ENCODE measurements around the gene SCN8A.
"Not testable (repeated sequence)": the region's sequence is repeated elsewhere in the genome, so short reads cannot be mapped to it uniquely, and the experiment has no call there.

Gene SCN8A

DNA sequence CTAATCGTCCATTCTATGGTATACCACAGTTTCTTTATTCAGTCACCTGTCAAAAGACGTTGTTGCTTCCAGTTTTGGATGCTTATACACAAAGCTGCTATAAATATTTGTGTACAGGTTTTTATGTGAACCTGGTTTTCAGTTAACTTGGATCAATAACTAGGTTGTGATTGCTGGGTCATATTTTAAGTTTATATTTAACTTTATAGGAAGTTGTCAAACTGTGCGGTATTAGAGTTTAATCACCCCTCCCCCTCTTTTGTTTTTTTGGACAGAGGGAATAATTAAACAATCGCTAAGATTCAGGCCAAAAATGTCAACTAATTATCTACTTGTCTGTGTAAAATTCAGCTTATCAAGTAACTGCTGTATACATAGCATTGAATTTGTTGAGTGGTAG lies 34.3 kb downstream of the SCN8A start:
- no peak for DNase-seq

DNA sequence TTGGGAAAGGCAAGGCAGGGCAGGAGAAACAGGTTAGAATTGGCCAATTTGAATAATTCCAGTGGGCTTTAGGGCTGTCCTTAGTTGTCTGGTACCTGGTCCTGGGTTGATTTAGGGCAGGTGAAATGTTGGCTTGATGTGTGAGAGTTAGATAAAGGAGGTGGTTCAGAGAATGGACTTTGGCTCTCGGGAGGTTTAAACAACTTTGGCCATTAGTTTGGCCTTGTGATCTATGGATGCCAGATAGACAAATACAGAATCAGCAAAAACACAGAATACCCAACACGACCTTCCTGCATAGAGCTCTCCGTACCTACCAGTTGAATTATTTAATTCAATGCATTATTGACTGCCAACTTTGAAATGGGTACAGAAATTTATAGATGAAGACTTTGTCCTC lies 35.1 kb downstream of the SCN8A start:
- no peak for DNase-seq

DNA sequence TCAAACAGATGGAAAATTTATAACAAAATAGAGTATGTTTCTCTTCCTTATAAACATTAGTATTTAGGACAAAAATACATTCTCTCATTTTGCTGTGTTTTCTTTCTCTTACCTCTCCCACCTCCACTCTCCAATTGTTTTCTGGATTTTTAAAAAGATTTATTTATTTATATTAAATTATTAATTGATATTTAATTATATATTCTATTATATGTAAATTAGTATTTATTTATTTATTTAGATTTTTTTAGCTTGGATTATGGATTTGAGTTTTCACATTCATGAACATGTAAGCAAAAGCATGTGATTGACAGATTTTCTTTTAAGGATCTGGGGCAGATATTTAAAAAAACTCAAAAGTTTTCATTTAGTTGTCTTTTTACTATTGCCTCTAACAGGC lies 35.6 kb downstream of the SCN8A start:
- no peak for DNase-seq

DNA sequence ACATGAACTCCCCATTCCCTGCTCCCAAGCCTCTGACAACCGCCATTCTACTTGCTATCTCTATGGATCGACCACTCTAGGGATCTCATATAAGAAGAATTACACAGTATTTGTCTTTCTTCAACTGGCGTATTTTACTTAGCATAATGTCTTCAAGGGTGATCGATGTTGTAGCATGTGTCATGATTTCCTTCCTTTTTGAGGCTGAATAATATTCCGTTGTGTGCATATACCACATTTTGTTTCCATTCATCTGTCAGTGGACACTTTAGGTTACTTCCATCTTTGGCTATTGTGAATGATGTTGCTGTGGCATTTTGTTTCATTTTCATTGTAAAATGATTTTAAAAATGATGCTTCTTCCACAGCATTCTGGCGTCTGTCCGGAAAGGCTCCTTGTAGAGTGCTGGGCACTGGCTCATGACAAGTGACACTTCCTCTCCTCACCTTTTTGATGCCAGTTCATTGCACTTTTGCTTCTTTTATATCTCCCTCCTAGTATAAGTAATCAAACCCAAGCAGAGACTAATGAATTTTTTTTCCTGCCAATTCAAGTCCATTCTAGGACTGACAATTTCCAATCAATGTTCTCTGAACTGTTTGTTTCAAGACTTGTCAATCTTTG lies 39.3 kb downstream of the SCN8A start:
- DNase-seq, result no peak

DNA sequence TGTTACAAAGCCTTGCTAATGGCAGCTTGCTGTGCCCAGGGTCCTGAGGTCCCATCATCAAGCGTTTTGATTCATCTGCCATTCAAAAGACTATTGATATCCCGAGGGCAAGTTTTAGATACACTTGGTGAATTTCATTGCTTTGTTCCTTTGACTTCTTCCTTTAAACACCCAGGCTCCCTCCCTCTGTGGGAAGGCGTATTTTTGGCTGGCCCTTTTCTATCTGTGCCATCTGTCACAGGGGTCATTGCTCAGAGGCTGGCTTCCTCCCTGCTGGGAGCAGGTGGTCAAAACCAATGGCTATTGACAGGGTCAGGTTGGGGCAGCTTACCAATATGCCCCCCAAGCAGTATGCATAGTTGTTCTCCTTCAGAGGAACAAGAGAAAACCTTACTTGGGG lies 40.0 kb downstream of the SCN8A start:
- DNase-seq, result no peak

DNA sequence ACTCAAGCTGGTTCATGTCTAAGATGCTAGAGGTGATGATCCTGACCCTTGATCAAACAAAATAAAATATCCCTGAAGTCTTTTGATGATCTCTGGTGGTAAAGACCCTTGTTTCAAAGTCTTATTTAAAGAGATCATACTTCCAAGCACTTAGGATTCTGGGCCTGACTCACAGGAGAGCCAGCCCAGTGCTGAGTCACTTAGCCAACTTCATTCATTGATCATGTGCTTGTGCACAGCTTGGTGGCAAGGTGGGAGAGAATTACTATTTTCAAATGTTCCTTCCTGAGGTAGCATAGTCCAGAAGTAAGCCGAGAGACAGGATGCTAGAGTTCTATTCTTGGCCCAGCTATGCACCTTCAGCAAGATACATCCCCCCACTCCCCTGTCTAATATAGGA lies 40.6 kb downstream of the SCN8A start:
- DNase-seq, result peak; percentile 27 to 30 (median 29)

DNA sequence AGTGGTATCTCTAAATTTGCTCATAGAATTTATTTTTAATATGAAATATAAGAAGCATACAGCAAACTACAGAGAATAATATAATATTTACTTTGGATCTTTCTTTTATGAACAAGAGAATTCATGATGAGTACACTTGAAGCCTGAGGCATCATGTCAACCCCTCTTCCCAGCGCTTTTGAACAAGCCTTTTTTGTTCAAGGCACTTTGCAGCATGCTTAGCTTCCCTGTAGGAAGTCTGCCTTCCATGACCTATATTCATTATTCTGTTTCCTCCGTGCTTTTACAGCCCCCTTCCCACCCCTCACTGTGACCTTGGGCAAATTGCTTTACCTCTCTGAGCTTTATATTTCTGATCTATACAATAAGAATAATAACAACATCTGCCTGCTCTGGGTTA lies 41.6 kb downstream of the SCN8A start:
- no peak for DNase-seq

DNA sequence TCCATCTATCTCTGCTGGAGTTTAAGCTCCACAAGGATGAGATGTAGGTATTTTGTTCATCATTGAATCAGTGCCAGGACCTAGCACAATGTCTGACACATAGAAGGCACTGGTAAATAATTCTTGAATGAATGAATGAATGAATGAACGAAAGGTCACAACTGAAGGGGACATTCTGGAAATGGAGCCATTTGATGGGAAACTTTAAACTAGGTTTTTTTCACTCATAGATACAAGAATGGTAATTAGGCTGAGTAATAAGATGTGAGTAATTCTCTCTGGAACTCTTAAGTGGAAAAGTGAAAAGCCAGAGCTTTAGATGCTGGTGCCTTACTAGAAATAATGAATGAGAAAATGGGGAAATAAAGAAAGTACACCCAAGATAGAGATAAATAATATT lies 44.3 kb downstream of the SCN8A start:
- DNase-seq, result no peak

DNA sequence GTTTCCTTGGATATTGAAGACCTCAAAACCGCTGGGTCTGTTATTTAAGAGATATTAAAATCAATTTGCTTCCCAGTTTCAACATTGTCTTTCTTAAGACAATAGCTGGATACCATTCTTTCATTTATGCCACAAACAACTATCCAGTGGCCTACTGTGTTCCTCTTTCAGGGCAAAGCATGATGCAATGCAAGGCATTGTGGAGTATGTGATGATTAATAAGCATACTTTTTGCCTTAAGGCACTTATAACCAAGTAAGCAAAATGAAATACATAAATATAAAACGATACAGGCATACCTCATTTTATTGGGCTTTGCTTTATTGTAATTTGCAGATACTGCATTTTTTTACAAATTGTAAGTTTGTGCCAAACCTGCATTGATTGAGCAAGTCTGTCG lies 45.5 kb downstream of the SCN8A start:
- peak; percentile 52 to 72 (median 65) for DNase-seq

DNA sequence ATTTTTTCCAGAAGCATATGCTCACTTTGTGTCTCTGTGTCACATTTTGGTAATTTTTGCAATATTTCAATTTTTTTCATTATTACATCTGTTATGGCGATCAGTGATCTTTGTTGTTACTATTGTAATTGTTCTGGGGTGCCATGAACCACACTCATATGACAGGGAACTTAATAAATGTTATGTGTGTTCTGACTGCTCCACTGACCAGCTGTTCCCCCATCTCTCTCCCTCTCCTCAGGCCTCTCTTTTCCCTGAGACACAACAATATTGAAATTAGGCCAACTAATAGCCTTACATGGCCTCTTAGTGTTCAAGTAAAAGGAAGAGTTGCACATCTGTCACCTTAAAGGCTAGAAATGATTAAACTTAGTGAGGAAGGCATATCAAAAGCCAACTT lies 46.0 kb downstream of the SCN8A start:
- no peak for DNase-seq

DNA sequence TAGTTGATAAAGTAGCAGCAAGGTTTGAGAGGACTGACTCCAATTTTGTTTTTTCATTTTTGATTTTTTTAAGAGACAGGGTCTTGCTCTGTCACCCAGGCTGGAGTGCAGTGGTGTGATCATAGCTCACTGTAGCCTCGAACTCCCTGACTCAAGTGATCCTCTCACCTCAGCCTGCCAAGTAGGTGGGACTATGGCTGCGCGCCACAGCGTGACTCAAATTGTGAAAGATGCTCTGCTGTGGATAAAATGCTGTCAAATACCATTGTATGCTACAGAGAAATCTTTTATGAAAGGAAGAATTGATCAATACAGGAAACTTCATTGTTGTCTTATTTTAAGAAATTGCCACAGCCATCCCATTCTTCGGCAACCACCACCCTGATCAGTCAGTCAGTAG lies 48.3 kb downstream of the SCN8A start:
- no peak for DNase-seq

DNA sequence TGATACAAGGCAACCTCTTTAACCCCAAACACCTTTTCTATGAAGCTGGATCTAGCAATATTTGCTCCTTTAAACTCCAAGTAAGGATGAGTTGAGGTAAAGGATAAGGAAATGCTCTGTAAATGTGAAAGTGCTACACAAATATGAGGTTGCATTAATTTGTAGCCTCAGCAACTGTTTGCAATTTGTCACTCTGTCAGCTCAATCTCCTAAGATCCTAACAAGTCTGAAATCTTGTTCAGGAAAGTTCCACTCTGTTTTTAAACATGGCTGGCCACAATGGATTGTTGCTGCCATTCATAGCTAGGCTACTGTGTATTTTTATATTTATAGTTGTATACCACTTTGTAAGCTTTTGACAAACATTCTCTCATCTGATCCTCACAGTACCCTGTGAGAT lies 51.3 kb downstream of the SCN8A start:
- no peak for DNase-seq

DNA sequence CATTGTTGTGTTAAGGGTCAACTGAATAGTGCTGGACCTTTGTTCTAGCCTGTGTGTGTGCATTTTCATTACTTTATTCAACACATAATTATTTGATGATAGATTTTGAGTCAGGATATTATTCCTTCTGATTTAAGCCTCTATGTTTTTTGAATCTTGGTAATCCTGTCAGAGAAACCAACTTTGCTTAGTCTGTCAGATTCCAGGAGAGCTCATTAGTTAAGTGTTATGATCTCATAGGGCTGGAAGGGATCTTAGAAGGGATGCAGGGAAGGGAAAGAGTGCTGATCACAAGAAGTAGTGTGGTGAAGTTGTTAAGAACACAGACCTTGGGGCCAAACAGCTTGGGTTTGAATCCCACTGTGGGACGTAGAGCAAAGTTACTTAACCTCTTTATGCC lies 52.9 kb downstream of the SCN8A start:
- DNase-seq, result no peak

DNA sequence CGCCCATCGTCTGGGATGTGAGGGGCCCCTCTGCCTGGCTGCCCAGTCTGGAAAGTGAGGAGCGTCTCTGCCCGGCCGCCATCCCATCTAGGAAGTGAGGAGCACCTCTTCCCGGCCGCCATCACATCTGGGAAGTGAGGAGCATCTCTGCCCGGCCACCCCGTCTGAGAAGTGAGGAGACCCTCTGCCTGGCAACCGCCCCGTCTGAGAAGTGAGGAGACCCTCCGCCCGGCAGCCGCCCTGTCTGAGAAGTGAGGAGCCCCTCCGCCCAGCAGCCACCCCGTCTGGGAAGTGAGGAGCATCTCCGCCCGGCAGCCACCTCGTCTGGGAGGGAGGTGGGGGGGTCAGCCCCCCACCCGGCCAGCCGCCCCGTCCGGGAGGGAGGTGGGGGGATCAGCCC lies 53.7 kb downstream of the SCN8A start:
- not testable (repeated sequence) for DNase-seq

DNA sequence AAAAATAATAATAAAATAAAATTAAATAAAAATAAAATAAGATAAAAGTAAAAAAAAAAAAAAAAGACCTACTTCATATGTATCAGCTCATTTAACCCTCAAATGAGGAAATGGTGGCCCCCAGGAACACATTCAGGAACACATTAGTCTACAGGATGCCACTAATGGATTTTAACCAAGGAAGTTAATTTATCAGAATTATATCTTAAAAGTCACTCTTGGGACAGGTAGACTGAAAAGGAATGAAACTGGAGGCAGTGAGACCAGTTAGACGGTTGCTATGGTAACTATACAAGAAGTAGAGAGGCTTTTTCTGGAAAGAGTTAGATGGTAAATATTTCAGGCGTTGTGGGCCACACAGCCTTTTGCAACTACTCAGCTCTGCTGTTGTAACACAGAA lies 54.9 kb downstream of the SCN8A start:
- DNase-seq, result no peak

DNA sequence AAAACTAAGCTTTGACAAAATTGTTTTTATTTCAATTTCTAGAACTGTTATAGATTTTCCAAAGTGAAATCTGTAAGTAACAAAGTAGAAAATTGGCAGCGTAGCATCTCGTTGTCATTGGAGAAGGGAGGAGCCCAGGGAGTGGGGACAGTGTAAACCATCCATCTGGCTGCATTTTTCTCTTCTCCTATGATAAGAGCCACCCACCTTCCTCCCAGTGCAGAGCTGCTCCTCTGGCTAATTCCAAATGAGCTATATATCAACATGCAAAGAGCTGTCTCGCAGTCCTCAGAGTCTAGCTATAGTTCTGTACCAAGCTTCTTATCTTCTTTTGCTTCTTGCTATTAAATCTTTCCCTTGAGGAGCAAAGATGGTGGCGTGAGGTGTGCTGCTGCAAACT lies 56.6 kb downstream of the SCN8A start:
- DNase-seq, result no peak

DNA sequence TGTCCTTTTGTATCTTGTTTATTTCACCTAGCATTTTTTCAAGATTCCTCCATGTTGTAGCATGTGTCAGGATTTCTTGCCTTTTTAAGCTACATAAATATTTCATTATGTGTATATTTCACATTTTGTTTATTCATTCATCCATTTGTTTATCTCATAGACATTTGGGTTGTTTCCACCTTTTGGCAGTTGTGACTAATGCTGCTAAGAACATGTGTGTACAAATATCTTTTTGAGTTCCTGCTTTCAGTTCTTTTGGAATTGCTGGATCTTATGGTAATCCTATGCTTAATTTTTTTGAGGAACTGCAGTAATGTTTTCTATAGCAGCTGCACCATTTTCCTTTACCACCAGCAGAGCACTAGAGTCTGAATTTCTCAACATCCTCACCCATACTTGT lies 62.4 kb downstream of the SCN8A start:
- peak in 2 of 3 donors; percentile 3 to 20 for DNase-seq

DNA sequence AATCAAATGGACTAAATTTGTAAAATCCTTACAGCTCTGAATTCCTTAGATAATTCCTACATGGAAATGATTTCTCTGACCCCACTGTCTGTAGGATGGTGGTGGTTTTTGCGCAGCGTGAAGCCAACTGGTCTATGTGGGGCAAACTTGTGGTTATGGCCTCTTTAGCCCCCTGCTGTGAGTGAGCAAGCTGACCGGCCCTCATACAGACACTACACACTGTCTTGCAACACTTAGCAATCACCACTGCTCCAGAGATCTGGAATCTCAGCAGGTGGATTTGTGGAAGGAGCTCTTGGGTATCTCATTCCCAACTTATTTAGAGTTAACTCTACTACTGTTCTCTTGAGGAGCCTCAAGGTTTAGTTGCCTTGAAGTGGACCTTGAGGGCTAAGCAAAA lies 70.2 kb downstream of the SCN8A start:
- no peak for DNase-seq

DNA sequence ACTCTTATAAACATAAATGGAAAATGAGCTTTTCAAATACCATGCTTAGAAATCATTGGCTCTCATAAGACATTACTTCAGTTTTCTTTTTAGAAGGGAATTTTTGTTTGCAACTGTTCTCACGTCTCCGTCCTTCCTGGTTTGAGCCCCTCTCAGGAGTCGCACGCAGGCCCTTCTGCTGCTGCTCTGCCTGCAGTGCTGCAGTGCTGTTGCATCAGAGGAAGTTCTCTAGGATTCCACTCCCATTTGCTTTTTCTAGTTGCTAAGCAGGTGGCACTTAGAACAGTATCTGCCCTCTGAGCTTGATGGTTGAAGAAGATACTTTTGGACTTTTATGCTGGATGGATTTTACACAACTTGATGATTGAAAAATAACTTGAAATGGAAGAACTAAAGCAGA lies 70.8 kb downstream of the SCN8A start:
- DNase-seq, result no peak

DNA sequence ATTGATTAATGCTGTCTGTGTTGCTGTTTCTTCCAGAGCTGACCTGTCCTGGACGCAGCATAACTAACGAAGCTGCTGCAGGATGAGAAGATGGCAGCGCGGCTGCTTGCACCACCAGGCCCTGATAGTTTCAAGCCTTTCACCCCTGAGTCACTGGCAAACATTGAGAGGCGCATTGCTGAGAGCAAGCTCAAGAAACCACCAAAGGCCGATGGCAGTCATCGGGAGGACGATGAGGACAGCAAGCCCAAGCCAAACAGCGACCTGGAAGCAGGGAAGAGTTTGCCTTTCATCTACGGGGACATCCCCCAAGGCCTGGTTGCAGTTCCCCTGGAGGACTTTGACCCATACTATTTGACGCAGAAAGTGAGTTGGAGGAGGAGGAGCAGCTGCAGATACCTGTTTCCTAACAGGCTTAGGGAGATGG lies 71.7 kb downstream of the SCN8A start:
- DNase-seq, result no peak

DNA sequence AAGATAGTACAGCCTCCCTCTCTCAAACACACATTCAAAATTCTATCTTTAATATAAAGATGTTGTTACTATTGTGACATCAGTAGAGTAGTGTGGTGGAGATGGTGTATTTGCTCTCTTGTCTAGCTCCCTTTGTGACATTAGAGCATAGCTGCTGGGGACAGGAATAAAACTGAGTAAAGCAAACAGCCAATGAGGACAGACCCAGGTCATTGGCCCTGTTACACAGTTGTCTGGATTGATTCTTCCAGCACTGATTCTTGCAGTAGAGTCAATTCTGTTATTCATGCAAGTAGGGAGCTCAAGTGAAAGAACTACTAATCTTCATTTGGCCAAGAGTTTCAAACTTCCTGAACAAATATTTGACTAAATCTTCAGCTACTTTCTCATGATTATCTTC lies 72.4 kb downstream of the SCN8A start:
- DNase-seq, result no peak

DNA sequence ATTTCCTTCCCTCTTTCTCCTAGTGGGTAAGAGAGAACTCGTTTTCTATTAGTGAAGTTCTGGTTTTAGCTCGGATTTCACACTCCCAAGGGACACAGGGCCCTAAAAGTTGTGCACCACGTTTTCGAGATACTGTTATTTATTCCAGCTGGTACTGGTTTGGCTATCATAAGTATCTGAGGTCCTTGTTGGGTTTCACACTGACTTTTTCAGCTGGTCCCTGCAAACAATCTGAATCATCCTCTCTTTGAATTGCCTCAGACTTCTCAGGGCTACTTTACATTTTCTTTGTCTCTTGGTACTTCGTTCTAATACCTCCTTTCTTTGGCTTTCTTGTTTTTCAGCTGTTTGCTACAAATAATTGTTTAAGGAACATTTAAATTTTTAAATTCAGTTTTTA lies 75.7 kb downstream of the SCN8A start:
- DNase-seq, result no peak

DNA sequence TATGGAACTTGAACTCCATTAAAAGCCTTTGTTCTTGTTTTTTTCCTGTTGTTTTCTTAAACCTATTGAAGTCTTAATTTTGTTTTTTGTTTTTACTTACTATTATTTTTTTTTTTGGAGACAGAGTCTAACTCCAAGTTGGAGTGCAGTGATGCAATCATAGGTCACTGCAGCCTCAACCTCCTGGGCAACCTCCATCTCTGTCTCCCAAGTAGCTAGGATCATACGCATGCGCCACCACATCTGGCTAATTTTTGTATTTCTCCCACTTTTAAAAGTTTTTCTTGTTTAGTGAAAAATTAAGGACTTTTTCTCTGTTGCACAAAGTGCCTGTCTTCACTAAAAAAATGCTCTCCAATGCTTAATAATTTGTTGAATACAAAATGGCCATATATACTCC lies 76.2 kb downstream of the SCN8A start:
- DNase-seq, result no peak

DNA sequence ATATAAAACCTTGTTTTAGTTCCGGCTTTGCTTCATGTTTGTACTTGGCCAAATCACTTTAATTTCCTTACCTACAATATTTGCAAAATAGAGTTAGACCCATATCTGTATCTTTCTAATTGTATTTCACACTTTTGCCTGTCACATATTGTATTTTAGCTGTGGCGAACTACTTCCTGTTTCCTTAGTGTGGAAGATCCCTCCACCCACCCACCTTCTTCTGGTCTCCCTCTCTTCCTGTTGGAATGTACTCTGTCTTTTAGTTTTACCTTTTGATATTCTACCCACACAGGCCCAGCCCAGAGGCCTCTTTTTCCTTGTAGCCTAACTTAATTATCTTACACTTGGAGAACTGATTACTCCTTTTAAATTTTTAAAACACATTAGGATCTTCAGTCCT lies 78.2 kb downstream of the SCN8A start:
- DNase-seq, result peak; percentile 50 to 61 (median 51)

DNA sequence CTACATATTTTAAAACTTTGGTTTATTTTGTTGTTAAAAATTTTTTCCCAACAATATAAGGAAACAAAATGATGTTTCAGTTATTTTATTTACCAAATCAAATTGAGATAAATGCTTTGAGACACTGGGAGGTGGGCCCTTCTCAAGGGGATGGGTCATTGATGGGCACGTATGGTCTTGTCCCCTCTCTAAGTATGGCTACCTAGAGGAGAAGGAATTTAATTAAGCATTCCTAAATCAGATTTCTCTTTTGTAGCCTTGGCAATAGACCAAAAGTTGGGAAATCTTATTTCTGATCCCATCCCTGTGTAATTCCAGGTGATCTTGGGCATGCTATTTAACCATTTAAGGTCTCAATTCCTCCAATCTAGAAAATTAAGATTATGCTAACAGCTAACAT lies 79.0 kb downstream of the SCN8A start:
- DNase-seq, result no peak

DNA sequence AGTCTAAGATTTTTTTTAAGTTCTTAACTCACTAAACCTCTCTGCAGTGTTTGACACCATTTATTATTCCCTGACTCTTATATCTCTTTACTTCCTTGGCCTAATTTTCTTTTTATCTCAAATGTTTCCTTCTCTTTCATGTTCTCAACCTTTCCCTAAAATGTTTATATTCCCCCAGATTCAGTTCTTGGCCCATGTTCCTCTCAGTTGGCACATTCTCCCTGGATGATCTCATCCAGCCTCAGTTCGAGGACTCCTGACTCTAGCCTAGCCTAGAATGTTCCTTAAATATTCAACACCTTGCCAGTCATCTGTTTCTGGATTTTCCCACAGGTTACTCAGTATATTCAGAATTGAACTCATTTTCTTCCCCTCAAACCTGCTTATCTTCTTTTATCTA lies 81.3 kb downstream of the SCN8A start:
- no peak for DNase-seq
